PC-3 (cell line): ENCODE data around the gene SH2D6. TPM values are rescaled to one million over a fixed set of nuclear protein-coding genes. Genes with fewer than 3 reads are reported as not detected.

Experiments used
- ATAC-seq: fragments of 200-7000 bp; cut with Tn5 transposase; 2 replicates; pipeline ENCODE4 v1.9.1; 2020; ENCODE audit warnings: mild to moderate bottlenecking, moderate library complexity
- BruUV-seq: library from RNA; stranded (reverse); fragments of 400-500 nt; replicated peaks from 2 replicates; lab custom pipeline; 2021; lab: Mats Ljungman, UMichigan
- CTCF ChIA-PET: fragments of 300-600 bp; sonication (Branson Sonifier 250); formaldehyde crosslinking; loops from one replicate; lab custom pipeline; 2022; ENCODE audit warnings: antibody characterized with exemption; lab: Charles Lee
- POLR2A ChIA-PET: fragments of 300-600 bp; sonication (Branson Sonifier 250); formaldehyde crosslinking; loops from one replicate; lab custom pipeline; 2022; ENCODE audit warnings: antibody characterized with exemption; ENCODE audit not compliant: unreplicated experiment; lab: Charles Lee
- DNase-seq: peaks from one replicate; pipeline ENCODE4 v3.0.0-alpha.2; 2015
- H2AFZ ChIP-seq: fragments of 300-600 bp; sonication (generic); 2 replicates; pipeline ENCODE4 v1.6.0; 2016; ENCODE audit warnings: antibody characterized with exemption, low read length
- H3F3A ChIP-seq: fragments of 300-600 bp; sonication (generic); one replicate; pipeline ENCODE4 v1.6.0; 2017; ENCODE audit warnings: antibody characterized with exemption, low read length, control low read depth, mild to moderate bottlenecking; ENCODE audit not compliant: unreplicated experiment
- H3K27ac ChIP-seq: fragments of 300-600 bp; sonication (generic); 2 replicates; pipeline ENCODE4 v1.5.1; 2016; ENCODE audit warnings: mild to moderate bottlenecking, low read length
- H3K27me3 ChIP-seq: fragments of 300-600 bp; sonication (generic); 2 replicates; pipeline ENCODE4 v1.6.1; 2016; ENCODE audit warnings: low read length, mixed read lengths
- H3K36me3 ChIP-seq: fragments of 300-600 bp; sonication (generic); 2 replicates; pipeline ENCODE4 v1.6.1; 2016; ENCODE audit warnings: low read depth, mixed run types, low read length, mixed read lengths
- H3K4me1 ChIP-seq: fragments of 300-600 bp; sonication (generic); 2 replicates; pipeline ENCODE4 v1.5.1; 2016; ENCODE audit warnings: low read length; ENCODE audit not compliant: insufficient read depth
- H3K4me2 ChIP-seq: fragments of 300-600 bp; sonication (generic); 2 replicates; pipeline ENCODE4 v1.6.0; 2016; ENCODE audit warnings: low read length
- H3K4me3 ChIP-seq: fragments of 300-600 bp; sonication (generic); 2 replicates; pipeline ENCODE4 v1.5.1; 2016; ENCODE audit warnings: mild to moderate bottlenecking, low read length, mixed read lengths
- H3K79me2 ChIP-seq: fragments of 300-600 bp; sonication (generic); 2 replicates; pipeline ENCODE4 v1.6.1; 2017; ENCODE audit warnings: low read length, mixed read lengths
- H3K9ac ChIP-seq: fragments of 300-600 bp; sonication (generic); 2 replicates; pipeline ENCODE4 v1.6.0; 2016; ENCODE audit warnings: mild to moderate bottlenecking, low read length
- H3K9me2 ChIP-seq: fragments of 300-600 bp; sonication (generic); replicated peaks from 2 replicates; pipeline ENCODE4 v1.6.1; 2016; ENCODE audit warnings: mixed run types, low read length, mixed read lengths
- H3K9me3 ChIP-seq: fragments of 300-600 bp; sonication (generic); 2 replicates; pipeline ENCODE4 v1.6.1; 2016; ENCODE audit warnings: low read length, mixed read lengths
- H4K20me1 ChIP-seq: fragments of 300-600 bp; sonication (generic); 2 replicates; pipeline ENCODE4 v1.6.1; 2016; ENCODE audit warnings: low read length, mixed read lengths
- EZH2 ChIP-seq: fragments of 300-600 bp; sonication (generic); IDR thresholded peaks from one replicate; pipeline ENCODE4 v1.6.1; 2017; ENCODE audit warnings: antibody characterized with exemption, mild to moderate bottlenecking, low read length; ENCODE audit not compliant: unreplicated experiment
- EZH2phosphoT487 ChIP-seq: fragments of 300-600 bp; sonication (generic); IDR thresholded peaks from 2 replicates; pipeline ENCODE4 v1.6.1; 2018; ENCODE audit warnings: mild to moderate bottlenecking, antibody characterized with exemption, low read length, borderline replicate concordance
- intact Hi-C: fragments of 100-400 bp; cut with micrococcal nuclease; formaldehyde crosslinking; loops from 2 replicates; pipeline ENCODE4 v1.9.0; 2023
- total RNA-seq: library from RNA; depleted of rRNA; stranded (reverse); fragments of >200 nt; gene quantifications from 2 replicates; pipeline ENCODE4 v1.2.3, GENCODE V29; 2014
- TF ChIP-seq, protein P1 (sequence below): fragments of 300-600 bp; sonication (generic); conservative IDR thresholded peaks from 2 replicates; pipeline ENCODE4 v1.5.1; 2017; ENCODE audit warnings: antibody characterized with exemption, low read depth, mild to moderate bottlenecking, low read length

The SH2D6 gene
- total RNA-seq, 1 experiment from 2014 or later = not detected

DNA sequence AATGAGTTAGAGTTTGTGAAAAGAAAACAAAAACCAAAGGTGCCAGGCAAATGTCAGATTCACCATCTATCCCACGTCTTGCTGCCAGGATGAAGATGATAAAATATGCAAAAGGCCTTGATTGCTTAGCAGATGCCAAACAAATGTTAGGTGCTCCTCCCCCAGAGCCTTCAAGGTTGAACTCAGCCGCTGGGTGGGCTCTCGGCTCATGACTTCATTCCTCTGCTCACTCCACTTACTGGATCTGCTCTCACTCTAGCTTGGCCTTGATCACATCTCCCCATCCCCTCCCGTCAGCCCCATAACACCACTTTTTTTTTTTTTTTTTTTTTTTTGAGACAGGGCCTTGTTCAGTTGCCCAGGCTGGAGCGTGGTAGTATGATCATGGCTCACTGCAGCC is 38.5 kb downstream of the SH2D6 start:
- Histone ChIP-seq H3K79me2 (no peaks in the 10 kb centered on the region), H3F3A (no peaks in the 10 kb centered on the region), H3K27ac (peak overlapping the region; percentile 81), H3K4me3 (no peak overlapping the region), H2AFZ (no peak overlapping the region), H3K9me2 (no peaks in the 10 kb centered on the region), H4K20me1 (no peaks in the 10 kb centered on the region), H3K4me2 (peak overlapping the region; percentile 45), H3K36me3 (no peaks in the 10 kb centered on the region), H3K9me3 (no peaks in the 10 kb centered on the region), H3K4me1 (peaks cover 34% of the 10 kb centered on the region), H3K9ac (peak overlapping the region; percentile 42; the same call in 1 of the 2 replicates), H3K27me3 (no peaks in the 10 kb centered on the region)
- BruUV-seq = no TSS peak
- POLR2A ChIA-PET = interaction anchor here (0.9 kb wide), 1 partner anchor 48 kb away, joined by 3 read pairs; no protein-coding TSS in a partner anchor
- ATAC-seq = no peak
- TF ChIP-seq, protein P1, sequence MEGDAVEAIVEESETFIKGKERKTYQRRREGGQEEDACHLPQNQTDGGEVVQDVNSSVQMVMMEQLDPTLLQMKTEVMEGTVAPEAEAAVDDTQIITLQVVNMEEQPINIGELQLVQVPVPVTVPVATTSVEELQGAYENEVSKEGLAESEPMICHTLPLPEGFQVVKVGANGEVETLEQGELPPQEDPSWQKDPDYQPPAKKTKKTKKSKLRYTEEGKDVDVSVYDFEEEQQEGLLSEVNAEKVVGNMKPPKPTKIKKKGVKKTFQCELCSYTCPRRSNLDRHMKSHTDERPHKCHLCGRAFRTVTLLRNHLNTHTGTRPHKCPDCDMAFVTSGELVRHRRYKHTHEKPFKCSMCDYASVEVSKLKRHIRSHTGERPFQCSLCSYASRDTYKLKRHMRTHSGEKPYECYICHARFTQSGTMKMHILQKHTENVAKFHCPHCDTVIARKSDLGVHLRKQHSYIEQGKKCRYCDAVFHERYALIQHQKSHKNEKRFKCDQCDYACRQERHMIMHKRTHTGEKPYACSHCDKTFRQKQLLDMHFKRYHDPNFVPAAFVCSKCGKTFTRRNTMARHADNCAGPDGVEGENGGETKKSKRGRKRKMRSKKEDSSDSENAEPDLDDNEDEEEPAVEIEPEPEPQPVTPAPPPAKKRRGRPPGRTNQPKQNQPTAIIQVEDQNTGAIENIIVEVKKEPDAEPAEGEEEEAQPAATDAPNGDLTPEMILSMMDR = no peak
- no peak for TF ChIP-seq EZH2
- no peak for TF ChIP-seq EZH2phosphoT487
- no peak for DNase-seq
- intact Hi-C loops = no loop called here
- CTCF ChIA-PET = no interaction called here

DNA sequence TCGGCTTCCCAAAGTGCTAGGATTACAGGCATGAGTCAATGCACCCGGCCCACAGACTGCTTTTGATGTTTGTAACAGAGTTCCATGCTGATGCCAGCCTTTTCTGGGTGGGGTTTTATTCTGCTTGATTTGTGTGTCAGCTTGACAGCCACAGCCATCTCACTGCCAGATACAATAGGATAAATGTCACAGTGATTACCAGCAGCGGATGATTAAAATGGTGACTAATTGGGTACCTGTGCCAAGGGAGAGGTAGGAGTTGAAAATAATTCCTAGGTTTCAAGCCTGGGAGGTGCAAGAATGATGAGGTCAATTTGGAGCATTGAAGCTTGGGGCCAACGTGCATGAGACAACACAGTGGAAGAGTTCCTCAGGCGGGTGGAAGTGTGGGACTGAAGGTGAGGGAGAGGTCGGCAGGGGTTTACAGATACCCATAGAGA is 39.4 kb downstream of the SH2D6 start:
- H3K4me2 ChIP-seq = peak overlapping the region; percentile 36
- no peak overlapping the region for H3K4me3 ChIP-seq
- intact Hi-C loops = loop anchor here (1.0 kb wide), 2 partner anchors 37 to 41 kb away; no protein-coding TSS in a partner anchor

More for the DNA sequence above, 39.4 kb downstream of the SH2D6 start:
- CTCF ChIA-PET = no interaction called here
- peak overlapping the region; percentile 58 for H3K9ac ChIP-seq
- no peaks in the 10 kb centered on the region for H3F3A ChIP-seq
- DNase-seq (peak; percentile 98), ATAC-seq (peak; percentile 92)
- no peaks in the 10 kb centered on the region for H3K9me3 ChIP-seq
- H3K9me2 ChIP-seq = no peaks in the 10 kb centered on the region
- POLR2A ChIA-PET = interaction anchor here (0.7 to 0.9 kb wide), 2 partner anchors 47 to 59 kb away, joined by 3 read pairs; no protein-coding TSS in a partner anchor
- H3K27ac ChIP-seq = peak overlapping the region; percentile 94
- H3K27me3 ChIP-seq = no peaks in the 10 kb centered on the region
- no peaks in the 10 kb centered on the region for H3K79me2 ChIP-seq
- no peaks in the 10 kb centered on the region for H3K36me3 ChIP-seq
- BruUV-seq = no TSS peak
- no peak overlapping the region for H2AFZ ChIP-seq
- no peaks in the 10 kb centered on the region for H4K20me1 ChIP-seq
- TF ChIP-seq, protein P1 = no peak
- no peak for TF ChIP-seq EZH2phosphoT487
- no peak for TF ChIP-seq EZH2
- peaks cover 34% of the 10 kb centered on the region for H3K4me1 ChIP-seq
